Fibroblast of lung (primary cell): ENCODE results near the gene CCDC195. TPM values are rescaled to one million over a fixed set of nuclear protein-coding genes. Genes with fewer than 3 reads are reported as not detected.

Experiments used
- DNase-seq, 2 donors: peaks; one replicate each; pipeline versions ENCODE4 v3.0.0 to v3.0.0-alpha.2; 2010; ENCODE audit warnings: low read depth in 2 of 2
- H2AFZ ChIP-seq: 2 replicates; pipeline ENCODE4 v1.5.1; 2012; ENCODE audit warnings: low read length, control low read depth, inconsistent platforms
- H3K27ac ChIP-seq: 2 replicates; pipeline ENCODE4 v1.5.1; 2011; ENCODE audit warnings: low read length, control low read depth; ENCODE audit not compliant: insufficient read depth
- H3K27me3 ChIP-seq: 2 replicates; pipeline ENCODE4 v1.5.1; 2011; ENCODE audit warnings: mild to moderate bottlenecking, low read length; ENCODE audit not compliant: control insufficient read depth, insufficient read depth
- H3K36me3 ChIP-seq: 2 replicates; pipeline ENCODE4 v1.5.1; 2011; ENCODE audit warnings: low read length; ENCODE audit not compliant: control insufficient read depth, insufficient read depth
- H3K4me1 ChIP-seq: 2 replicates; pipeline ENCODE4 v1.5.1; 2011; ENCODE audit warnings: low read length; ENCODE audit not compliant: control insufficient read depth, insufficient read depth; ENCODE audit errors: extremely low read depth
- H3K4me2 ChIP-seq: 2 replicates; pipeline ENCODE4 v1.5.1; 2011; ENCODE audit warnings: low read length, control low read depth; ENCODE audit not compliant: insufficient read depth; ENCODE audit errors: extremely low read depth
- H3K4me3 ChIP-seq, 4 experiments: fragments of 200-600 bp in 1 of 4; sonication (generic) in 1 of 4; replicated peaks in 1 of 4; 2 replicates each; pipeline ENCODE4 v1.5.1; 2011 to 2016; ENCODE audit warnings: low read length in 4 of 4, low read depth in 3 of 4, mild to moderate bottlenecking in 3 of 4, control low read depth in 2 of 4, inconsistent platforms in 1 of 4, mixed read lengths in 1 of 4; ENCODE audit not compliant: insufficient read depth in 1 of 4; ENCODE audit errors: control extremely low read depth in 1 of 4
- H3K79me2 ChIP-seq: 2 replicates; pipeline ENCODE4 v1.5.1; 2012; ENCODE audit warnings: mild to moderate bottlenecking, low read length, inconsistent platforms; ENCODE audit not compliant: control insufficient read depth, insufficient read depth
- H3K9ac ChIP-seq: 2 replicates; pipeline ENCODE4 v1.5.1; 2011; ENCODE audit warnings: mild to moderate bottlenecking, low read length, control low read depth; ENCODE audit not compliant: insufficient read depth
- H3K9me3 ChIP-seq: 2 replicates; pipeline ENCODE4 v1.5.1; 2012; ENCODE audit warnings: low read depth, low read length; ENCODE audit not compliant: control insufficient read depth, insufficient read depth
- H4K20me1 ChIP-seq: 2 replicates; pipeline ENCODE4 v1.5.1; 2011; ENCODE audit warnings: low read length; ENCODE audit not compliant: control insufficient read depth, insufficient read depth; ENCODE audit errors: extremely low read depth
- CTCF ChIP-seq, 2 donors: IDR thresholded peaks in 1 of 2; conservative IDR thresholded peaks in 1 of 2; 1 replicate in 1 of 2; 2 replicates in 1 of 2; pipeline ENCODE4 v1.5.1; 2011 to 2012; ENCODE audit warnings: low read length in 2 of 2, control low read depth in 1 of 2, inconsistent platforms in 1 of 2, low read depth in 1 of 2, mild to moderate bottlenecking in 1 of 2
- EZH2 ChIP-seq: IDR thresholded peaks from 2 replicates; pipeline ENCODE4 v1.5.1; 2012; ENCODE audit warnings: low read length, control low read depth, mild to moderate bottlenecking; ENCODE audit errors: missing control alignments
- polyA plus RNA-seq, 2 donors: library from polyadenylated mRNA; depleted of rRNA in 1 of 2; stranded (reverse) in 1 of 2; unstranded in 1 of 2; fragments of >200 nt; gene quantifications; 2 replicates each; pipeline ENCODE4 v1.2.1, GENCODE V29; 2011 to 2012; ENCODE audit warnings: missing spikeins in 1 of 2
- total RNA-seq: library from RNA; depleted of rRNA; stranded (reverse); fragments of >200 nt; gene quantifications from 2 replicates; pipeline ENCODE4 v1.2.1, GENCODE V29; 2014

CCDC195 gene
- total and polyA plus RNA-seq, 2 donors (not counting 1 experiment from before 2014, with no cell fraction given): not detected

- TF ChIP-seq EZH2: no peak
- no peak for TF ChIP-seq CTCF (conservative IDR thresholded peaks at IDR 0.05 in 1 of 2, IDR thresholded peaks at IDR 0.05 in 1 of 2; ENCODE audit: low read depth in 1 of 2, low read length in 2 of 2)
- no peak overlapping the region for H3K4me2 ChIP-seq
- no peak for DNase-seq
- no peak overlapping the region for H2AFZ ChIP-seq
- no peaks in the 10 kb centered on the region for H4K20me1 ChIP-seq
- no peaks in the 10 kb centered on the region for H3K79me2 ChIP-seq
- H3K36me3 ChIP-seq: no peaks in the 10 kb centered on the region
- no peaks in the 10 kb centered on the region for H3K9me3 ChIP-seq
- no peak overlapping the region for H3K27ac ChIP-seq
- no peaks in the 10 kb centered on the region for H3K4me1 ChIP-seq
- H3K27me3 ChIP-seq: no peaks in the 10 kb centered on the region
- no peak overlapping the region for H3K9ac ChIP-seq
- H3K4me3 ChIP-seq: no peak overlapping the region
These were observed 31.6 kb upstream of the CCDC195 start for GRCh38 chr2:224747765-224748164.

DNA sequence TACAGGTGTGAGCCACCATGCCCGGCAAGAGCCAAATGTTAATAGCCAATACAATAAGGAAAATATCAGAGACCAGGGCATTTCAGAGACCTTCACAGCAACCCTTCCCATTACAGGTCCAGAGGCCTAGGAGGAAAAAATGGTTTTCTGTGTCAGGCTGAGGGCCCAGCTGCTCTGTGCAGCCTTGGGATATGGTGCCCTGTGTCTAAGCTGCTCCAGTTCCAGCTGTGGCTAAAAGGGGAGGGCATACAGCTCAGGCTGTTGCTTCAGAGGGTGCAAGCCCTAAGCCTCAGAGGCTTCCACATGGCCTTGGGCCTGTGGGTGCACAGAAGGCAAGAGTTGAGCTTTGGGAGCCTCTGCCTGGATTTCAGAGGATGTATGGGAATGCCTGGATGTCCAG, 20.1 kb upstream of the CCDC195 start:
- no peaks in the 10 kb centered on the region for H4K20me1 ChIP-seq
- no peak overlapping the region for H3K4me3 ChIP-seq
- H3K27me3 ChIP-seq: no peaks in the 10 kb centered on the region
- TF ChIP-seq EZH2: no peak
- TF ChIP-seq CTCF (conservative IDR thresholded peaks at IDR 0.05 in 1 of 2, IDR thresholded peaks at IDR 0.05 in 1 of 2; ENCODE audit: low read depth in 1 of 2, low read length in 2 of 2): no peak
- DNase-seq: no peak
- no peak overlapping the region for H3K27ac ChIP-seq
- H3K9ac ChIP-seq: no peak overlapping the region
- no peaks in the 10 kb centered on the region for H3K9me3 ChIP-seq
- no peaks in the 10 kb centered on the region for H3K36me3 ChIP-seq
- H3K79me2 ChIP-seq: no peaks in the 10 kb centered on the region
- no peaks in the 10 kb centered on the region for H3K4me1 ChIP-seq
- H3K4me2 ChIP-seq: no peak overlapping the region
- H2AFZ ChIP-seq: no peak overlapping the region

DNA sequence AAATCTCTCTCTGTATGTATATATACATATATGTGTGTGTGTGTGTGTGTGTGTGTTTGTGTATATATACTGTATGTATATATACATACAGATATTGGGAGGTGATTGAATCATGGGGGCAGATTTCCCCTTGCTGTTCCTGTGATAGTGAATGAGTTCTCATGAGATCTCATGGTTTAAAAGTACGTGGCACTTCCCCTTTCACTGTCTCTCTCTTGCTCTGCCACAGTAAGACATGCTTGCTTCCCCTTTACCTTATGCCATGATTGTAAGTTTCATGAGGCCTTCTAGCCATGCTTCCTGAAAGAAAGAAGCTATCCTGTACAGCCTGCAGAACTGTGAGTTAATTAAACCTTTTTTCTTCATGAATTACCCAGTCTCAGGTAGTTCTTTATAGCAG, 18.8 kb upstream of the CCDC195 start:
- no peak for DNase-seq
- H4K20me1 ChIP-seq: no peaks in the 10 kb centered on the region
- no peak for TF ChIP-seq EZH2
- no peak for TF ChIP-seq CTCF (conservative IDR thresholded peaks at IDR 0.05 in 1 of 2, IDR thresholded peaks at IDR 0.05 in 1 of 2; ENCODE audit: low read depth in 1 of 2, low read length in 2 of 2)
- no peak overlapping the region for H3K27ac ChIP-seq
- H3K9me3 ChIP-seq: no peaks in the 10 kb centered on the region
- H3K4me3 ChIP-seq: no peak overlapping the region
- H3K36me3 ChIP-seq: no peaks in the 10 kb centered on the region
- H3K79me2 ChIP-seq: no peaks in the 10 kb centered on the region
- H3K27me3 ChIP-seq: no peaks in the 10 kb centered on the region
- no peaks in the 10 kb centered on the region for H3K4me1 ChIP-seq
- no peak overlapping the region for H2AFZ ChIP-seq
- H3K9ac ChIP-seq: no peak overlapping the region
- H3K4me2 ChIP-seq: no peak overlapping the region
